Measurements from ENCODE around the gene DDR2. TPM values are rescaled to one million over a fixed set of nuclear protein-coding genes. Genes with fewer than 3 reads are reported as not detected.

The DDR2 gene
- total and polyA plus RNA-seq, 8 donors: 1.4 to 14.6 (median 3.3) TPM

GRCh38 chr1:162644986-162645314 lies 12.7 kb downstream of the DDR2 start:
- Histone ChIP-seq H3K27me3 (no peaks in the 10 kb centered on the region), H3K4me1 (no peaks in the 10 kb centered on the region), H3K9me3 (no peaks in the 10 kb centered on the region), H3K27ac (no peak overlapping the region), H3K36me3 (no peaks in the 10 kb centered on the region), H3K4me3 (no peak overlapping the region)
- WGBS, 2 donors: 92 to 95% methylated on average over 3 of the region's 3 CpGs
- intact Hi-C loops (cut with DNase I): no loop called here
- ATAC-seq: no peak
- no peak for DNase-seq
- TF ChIP-seq CTCF (IDR thresholded peaks at IDR 0.05): no peak
- FAIRE-seq: no peak

GRCh38 chr1:162645666-162646065 lies 13.4 kb downstream of the DDR2 start:
- TF ChIP-seq CTCF (IDR thresholded peaks at IDR 0.05): no peak
- Histone ChIP-seq H3K36me3 (no peaks in the 10 kb centered on the region), H3K27me3 (no peaks in the 10 kb centered on the region), H3K9me3 (no peaks in the 10 kb centered on the region), H3K27ac (no peak overlapping the region), H3K4me3 (no peak overlapping the region), H3K4me1 (no peaks in the 10 kb centered on the region)
- FAIRE-seq (no peak), DNase-seq (no peak), ATAC-seq (no peak)
- WGBS, 2 donors: 87 to 90% methylated on average over 4 of the region's 4 CpGs
- intact Hi-C loops (cut with DNase I): no loop called here

- no peak for TF ChIP-seq CTCF (IDR thresholded peaks at IDR 0.05)
- DNase-seq: no peak
- Histone ChIP-seq H3K27ac (no peak overlapping the region), H3K9me3 (no peaks in the 10 kb centered on the region), H3K4me1 (no peaks in the 10 kb centered on the region), H3K36me3 (no peaks in the 10 kb centered on the region), H3K4me3 (no peak overlapping the region), H3K27me3 (no peaks in the 10 kb centered on the region)
- 72 to 83% methylated on average over 3 of the region's 3 CpGs for WGBS, 2 donors
- intact Hi-C loops (cut with DNase I): no loop called here
- ATAC-seq: peak in 1 of 4 donors; percentile 16
- no peak for FAIRE-seq
Observed at GRCh38 chr1:162649583-162649982, 17.3 kb downstream of the DDR2 start.

- ATAC-seq (no peak), FAIRE-seq (peak; percentile 43), DNase-seq (no peak)
- H3K9me3 ChIP-seq: no peaks in the 10 kb centered on the region
- no peak for TF ChIP-seq CTCF (IDR thresholded peaks at IDR 0.05)
- WGBS, 2 donors: 88 to 96% methylated on average over 5 of the region's 5 CpGs
- no peak overlapping the region for H3K4me3 ChIP-seq
- no peak overlapping the region for H3K27ac ChIP-seq
- H3K4me1 ChIP-seq: no peaks in the 10 kb centered on the region
- intact Hi-C loops (cut with DNase I): no loop called here
- H3K27me3 ChIP-seq: no peaks in the 10 kb centered on the region
- no peaks in the 10 kb centered on the region for H3K36me3 ChIP-seq
Observed at GRCh38 chr1:162654915-162655620, 22.8 kb downstream of the DDR2 start.

GRCh38 chr1:162656266-162656665 lies 24.0 kb downstream of the DDR2 start:
- no peak for ATAC-seq
- no peaks in the 10 kb centered on the region for H3K9me3 ChIP-seq
- no peak overlapping the region for H3K4me3 ChIP-seq
- H3K4me1 ChIP-seq: no peaks in the 10 kb centered on the region
- no peaks in the 10 kb centered on the region for H3K27me3 ChIP-seq
- no peak for DNase-seq
- H3K36me3 ChIP-seq: no peaks in the 10 kb centered on the region
- 69 to 80% methylated on average over 1 of the region's 1 CpG for WGBS, 2 donors
- TF ChIP-seq CTCF (IDR thresholded peaks at IDR 0.05): no peak
- H3K27ac ChIP-seq: no peak overlapping the region
- FAIRE-seq: no peak
- intact Hi-C loops (cut with DNase I): no loop called here

Data from pancreas (tissue), 10 donors.